Keratinocyte (primary cell): ENCODE data around the gene MYEF2. TPM values are rescaled to one million over a fixed set of nuclear protein-coding genes. Genes with fewer than 3 reads are reported as not detected.

Experiments used
- DNase-seq: peaks from one replicate; pipeline ENCODE4 v3.0.0-alpha.2; 2011; ENCODE audit warnings: low read depth, missing footprints, low spot score
- FAIRE-seq: peaks from 2 replicates; lab custom pipeline; 2011; peaks lifted over from hg19 to GRCh38; lab: Jason Lieb, UNC
- H2AFZ ChIP-seq: 2 replicates; pipeline ENCODE4 v1.6.0; 2012; ENCODE audit warnings: low read length, control low read depth, inconsistent platforms; ENCODE audit not compliant: control insufficient read depth
- H3K27ac ChIP-seq: 2 replicates; pipeline ENCODE4 v1.5.1; 2011; ENCODE audit warnings: low read length; ENCODE audit not compliant: control insufficient read depth, insufficient read depth
- H3K27me3 ChIP-seq: 3 replicates; pipeline ENCODE4 v1.6.0; 2011; ENCODE audit warnings: low read length; ENCODE audit not compliant: control insufficient read depth, insufficient read depth; ENCODE audit errors: extremely low read depth
- H3K36me3 ChIP-seq, 2 experiments: 2 replicates in 1 of 2; 3 replicates in 1 of 2; pipeline ENCODE4 v1.5.1; 2011; ENCODE audit warnings: low read length in 2 of 2, mild to moderate bottlenecking in 1 of 2; ENCODE audit not compliant: control insufficient read depth in 2 of 2, insufficient read depth in 2 of 2; ENCODE audit errors: extremely low read depth in 1 of 2
- H3K4me1 ChIP-seq: 3 replicates; pipeline ENCODE4 v1.5.1; 2011; ENCODE audit warnings: low read length; ENCODE audit not compliant: control insufficient read depth, insufficient read depth; ENCODE audit errors: extremely low read depth
- H3K4me2 ChIP-seq: 3 replicates; pipeline ENCODE4 v1.6.0; 2011; ENCODE audit warnings: low read depth, low read length; ENCODE audit not compliant: control insufficient read depth, insufficient read depth; ENCODE audit errors: extremely low read depth
- H3K4me3 ChIP-seq, 3 experiments: fragments of 200-600 bp in 1 of 3; sonication (generic) in 1 of 3; 2 replicates in 2 of 3; 3 replicates in 1 of 3; pipeline ENCODE4 v1.5.1; 2011 to 2016; ENCODE audit warnings: low read length in 3 of 3, mild to moderate bottlenecking in 3 of 3, control low read depth in 2 of 3, inconsistent platforms in 1 of 3, low read depth in 1 of 3, mixed read lengths in 1 of 3, mixed run types in 1 of 3, moderate library complexity in 1 of 3; ENCODE audit not compliant: control insufficient read depth in 2 of 3, insufficient read depth in 2 of 3; ENCODE audit errors: extremely low read depth in 1 of 3
- H3K79me2 ChIP-seq: 2 replicates; pipeline ENCODE4 v1.6.0; 2012; ENCODE audit warnings: low read length; ENCODE audit not compliant: control insufficient read depth, insufficient read depth
- H3K9ac ChIP-seq: 3 replicates; pipeline ENCODE4 v1.6.0; 2011; ENCODE audit warnings: low read length; ENCODE audit not compliant: control insufficient read depth, insufficient read depth; ENCODE audit errors: extremely low read depth
- H3K9me1 ChIP-seq: 3 replicates; pipeline ENCODE4 v1.6.0; 2011; ENCODE audit warnings: low read length; ENCODE audit not compliant: control insufficient read depth, insufficient read depth; ENCODE audit errors: extremely low read depth
- H3K9me3 ChIP-seq: 2 replicates; pipeline ENCODE4 v1.5.1; 2012; ENCODE audit warnings: low read depth, low read length; ENCODE audit not compliant: control insufficient read depth
- H4K20me1 ChIP-seq: 3 replicates; pipeline ENCODE4 v1.6.0; 2011; ENCODE audit warnings: low read length; ENCODE audit not compliant: control insufficient read depth, insufficient read depth; ENCODE audit errors: extremely low read depth
- EZH2 ChIP-seq: IDR thresholded peaks from one replicate; pipeline ENCODE4 v1.6.1; 2012; ENCODE audit warnings: inconsistent platforms, mild to moderate bottlenecking, low read length, moderate library complexity
- dilution Hi-C: fragments of 300-500 bp; cut with MboI; formaldehyde crosslinking; loops from one replicate; pipeline ENCODE4 v1.7.0; 2020; ENCODE audit warnings: low sequenced_read_pairs; ENCODE audit not compliant: extremely low pct_ligation_motif_present
- polyA plus RNA-seq, 5 experiments: library from polyadenylated mRNA; depleted of rRNA in 3 of 5; stranded (reverse) in 3 of 5; stranded (forward) in 1 of 5; unstranded in 1 of 5; fragments of >200 nt; gene quantifications; 1 replicate in 1 of 5; 2 replicates in 3 of 5; 3 replicates in 1 of 5; pipeline versions ENCODE4 v1.2.1 to v1.2.3, GENCODE V29; 2011 to 2012; ENCODE audit warnings: missing spikeins in 2 of 5, low read depth in 1 of 5, low replicate concordance in 1 of 5
- TF ChIP-seq, protein P1 (sequence below), 3 experiments: IDR thresholded peaks in 1 of 3; conservative IDR thresholded peaks in 1 of 3; optimal IDR thresholded peaks in 1 of 3; 2 replicates in 2 of 3; 3 replicates in 1 of 3; pipeline versions ENCODE3 to v1.5.1; 2011; ENCODE audit warnings: low read length in 3 of 3, mild to moderate bottlenecking in 3 of 3, moderate library complexity in 2 of 3, control low read depth in 1 of 3, inconsistent platforms in 1 of 3; ENCODE audit not compliant: insufficient read depth in 2 of 3; ENCODE audit errors: extremely low read depth in 1 of 3

Gene MYEF2
- polyA plus RNA-seq, 1 donor (not counting 4 experiments of a cell fraction or from before 2014, with no cell fraction given) = 2.8 TPM

DNA sequence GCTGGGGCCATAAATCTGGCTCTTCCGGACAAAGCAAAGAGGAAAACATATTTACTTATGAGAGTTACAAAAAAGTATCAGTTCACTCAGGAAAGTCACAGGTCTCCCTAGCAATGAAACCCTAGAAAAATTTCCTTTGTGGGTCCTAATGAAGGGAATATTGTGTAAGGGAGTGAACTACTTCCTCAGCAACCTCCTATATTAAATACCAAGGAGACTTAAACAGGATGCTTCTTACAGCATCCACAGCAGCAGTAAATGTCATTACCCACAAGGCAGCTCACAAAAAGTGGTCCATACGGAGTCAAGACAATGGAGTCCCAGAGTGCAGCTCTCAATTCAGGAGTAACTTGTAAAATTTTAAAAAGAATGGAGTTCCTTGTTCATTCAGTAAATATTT lies 72.2 kb downstream of the MYEF2 start:
- Histone ChIP-seq H3K9me1 (no peaks in the 10 kb centered on the region), H3K4me2 (no peak overlapping the region), H3K36me3 (no peaks in the 10 kb centered on the region), H3K27ac (no peak overlapping the region), H3K27me3 (no peaks in the 10 kb centered on the region), H3K4me1 (no peaks in the 10 kb centered on the region), H4K20me1 (no peaks in the 10 kb centered on the region), H3K79me2 (no peaks in the 10 kb centered on the region), H3K4me3 (no peak overlapping the region), H3K9ac (no peak overlapping the region), H2AFZ (no peak overlapping the region), H3K9me3 (no peaks in the 10 kb centered on the region)
- TF ChIP-seq, protein P1, sequence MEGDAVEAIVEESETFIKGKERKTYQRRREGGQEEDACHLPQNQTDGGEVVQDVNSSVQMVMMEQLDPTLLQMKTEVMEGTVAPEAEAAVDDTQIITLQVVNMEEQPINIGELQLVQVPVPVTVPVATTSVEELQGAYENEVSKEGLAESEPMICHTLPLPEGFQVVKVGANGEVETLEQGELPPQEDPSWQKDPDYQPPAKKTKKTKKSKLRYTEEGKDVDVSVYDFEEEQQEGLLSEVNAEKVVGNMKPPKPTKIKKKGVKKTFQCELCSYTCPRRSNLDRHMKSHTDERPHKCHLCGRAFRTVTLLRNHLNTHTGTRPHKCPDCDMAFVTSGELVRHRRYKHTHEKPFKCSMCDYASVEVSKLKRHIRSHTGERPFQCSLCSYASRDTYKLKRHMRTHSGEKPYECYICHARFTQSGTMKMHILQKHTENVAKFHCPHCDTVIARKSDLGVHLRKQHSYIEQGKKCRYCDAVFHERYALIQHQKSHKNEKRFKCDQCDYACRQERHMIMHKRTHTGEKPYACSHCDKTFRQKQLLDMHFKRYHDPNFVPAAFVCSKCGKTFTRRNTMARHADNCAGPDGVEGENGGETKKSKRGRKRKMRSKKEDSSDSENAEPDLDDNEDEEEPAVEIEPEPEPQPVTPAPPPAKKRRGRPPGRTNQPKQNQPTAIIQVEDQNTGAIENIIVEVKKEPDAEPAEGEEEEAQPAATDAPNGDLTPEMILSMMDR (optimal IDR thresholded peaks at IDR 0.05 in 1 of 3, IDR thresholded peaks at IDR 0.05 in 1 of 3, conservative IDR thresholded peaks at IDR 0.05 in 1 of 3; ENCODE audit: extremely low read depth in 1 of 3, insufficient read depth in 2 of 3, low read length in 3 of 3) = no peak
- TF ChIP-seq EZH2 = no peak
- FAIRE-seq (no peak), DNase-seq (no peak)
- dilution Hi-C loops = no loop called here

DNA sequence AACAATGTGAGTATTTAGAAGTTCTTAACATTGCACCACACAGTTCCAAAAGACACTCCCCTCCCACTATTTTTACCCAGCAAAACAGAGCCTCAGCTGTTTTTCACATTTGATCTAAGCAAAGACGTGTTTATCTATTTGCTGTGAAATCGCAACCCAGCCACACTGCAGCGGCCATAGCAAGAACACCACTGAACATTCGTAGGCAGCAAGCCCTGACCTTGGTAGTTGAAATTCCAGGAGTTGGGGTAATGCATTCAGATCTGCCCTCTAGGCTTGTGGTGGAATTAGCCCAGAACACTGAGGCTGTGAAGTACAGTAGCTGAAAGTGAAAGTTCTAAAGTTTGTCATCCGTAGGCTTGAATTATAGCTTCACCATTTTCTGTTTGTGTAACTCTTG lies 74.4 kb downstream of the MYEF2 start:
- FAIRE-seq = no peak
- dilution Hi-C loops = no loop called here
- H3K4me2 ChIP-seq = peak overlapping the region; percentile 31

More for the DNA sequence above, 74.4 kb downstream of the MYEF2 start:
- Histone ChIP-seq H3K27ac (no peak overlapping the region), H3K79me2 (no peaks in the 10 kb centered on the region), H3K9ac (no peak overlapping the region), H2AFZ (no peak overlapping the region), H3K27me3 (no peaks in the 10 kb centered on the region), H3K9me3 (no peaks in the 10 kb centered on the region), H3K36me3 (no peaks in the 10 kb centered on the region), H3K4me3 (no peak overlapping the region), H3K9me1 (no peaks in the 10 kb centered on the region), H3K4me1 (no peaks in the 10 kb centered on the region), H4K20me1 (no peaks in the 10 kb centered on the region)
- TF ChIP-seq EZH2 = no peak
- TF ChIP-seq, protein P1 (optimal IDR thresholded peaks at IDR 0.05 in 1 of 3, IDR thresholded peaks at IDR 0.05 in 1 of 3, conservative IDR thresholded peaks at IDR 0.05 in 1 of 3; ENCODE audit: extremely low read depth in 1 of 3, insufficient read depth in 2 of 3, low read length in 3 of 3) = no peak
- DNase-seq = no peak
